Fibroblast of lung (primary cell): Measurements from ENCODE around the gene EEPD1. TPM values are rescaled to one million over a fixed set of nuclear protein-coding genes. Genes with fewer than 3 reads are reported as not detected.

ENCODE experiments used
- DNase-seq, 2 donors: peaks; one replicate each; pipeline versions ENCODE4 v3.0.0 to v3.0.0-alpha.2; 2010; ENCODE audit warnings: low read depth in 2 of 2
- H2AFZ ChIP-seq: 2 replicates; pipeline ENCODE4 v1.5.1; 2012; ENCODE audit warnings: low read length, control low read depth, inconsistent platforms
- H3K27ac ChIP-seq: 2 replicates; pipeline ENCODE4 v1.5.1; 2011; ENCODE audit warnings: low read length, control low read depth; ENCODE audit not compliant: insufficient read depth
- H3K27me3 ChIP-seq: 2 replicates; pipeline ENCODE4 v1.5.1; 2011; ENCODE audit warnings: mild to moderate bottlenecking, low read length; ENCODE audit not compliant: control insufficient read depth, insufficient read depth
- H3K36me3 ChIP-seq: 2 replicates; pipeline ENCODE4 v1.5.1; 2011; ENCODE audit warnings: low read length; ENCODE audit not compliant: control insufficient read depth, insufficient read depth
- H3K4me1 ChIP-seq: 2 replicates; pipeline ENCODE4 v1.5.1; 2011; ENCODE audit warnings: low read length; ENCODE audit not compliant: control insufficient read depth, insufficient read depth; ENCODE audit errors: extremely low read depth
- H3K4me2 ChIP-seq: 2 replicates; pipeline ENCODE4 v1.5.1; 2011; ENCODE audit warnings: low read length, control low read depth; ENCODE audit not compliant: insufficient read depth; ENCODE audit errors: extremely low read depth
- H3K4me3 ChIP-seq, 4 experiments: fragments of 200-600 bp in 1 of 4; sonication (generic) in 1 of 4; replicated peaks in 1 of 4; 2 replicates each; pipeline ENCODE4 v1.5.1; 2011 to 2016; ENCODE audit warnings: low read length in 4 of 4, low read depth in 3 of 4, mild to moderate bottlenecking in 3 of 4, control low read depth in 2 of 4, inconsistent platforms in 1 of 4, mixed read lengths in 1 of 4; ENCODE audit not compliant: insufficient read depth in 1 of 4; ENCODE audit errors: control extremely low read depth in 1 of 4
- H3K79me2 ChIP-seq: 2 replicates; pipeline ENCODE4 v1.5.1; 2012; ENCODE audit warnings: mild to moderate bottlenecking, low read length, inconsistent platforms; ENCODE audit not compliant: control insufficient read depth, insufficient read depth
- H3K9ac ChIP-seq: 2 replicates; pipeline ENCODE4 v1.5.1; 2011; ENCODE audit warnings: mild to moderate bottlenecking, low read length, control low read depth; ENCODE audit not compliant: insufficient read depth
- H3K9me3 ChIP-seq: 2 replicates; pipeline ENCODE4 v1.5.1; 2012; ENCODE audit warnings: low read depth, low read length; ENCODE audit not compliant: control insufficient read depth, insufficient read depth
- H4K20me1 ChIP-seq: 2 replicates; pipeline ENCODE4 v1.5.1; 2011; ENCODE audit warnings: low read length; ENCODE audit not compliant: control insufficient read depth, insufficient read depth; ENCODE audit errors: extremely low read depth
- EZH2 ChIP-seq: IDR thresholded peaks from 2 replicates; pipeline ENCODE4 v1.5.1; 2012; ENCODE audit warnings: low read length, control low read depth, mild to moderate bottlenecking; ENCODE audit errors: missing control alignments
- polyA plus RNA-seq, 2 donors: library from polyadenylated mRNA; depleted of rRNA in 1 of 2; stranded (reverse) in 1 of 2; unstranded in 1 of 2; fragments of >200 nt; gene quantifications; 2 replicates each; pipeline ENCODE4 v1.2.1, GENCODE V29; 2011 to 2012; ENCODE audit warnings: missing spikeins in 1 of 2
- total RNA-seq: library from RNA; depleted of rRNA; stranded (reverse); fragments of >200 nt; gene quantifications from 2 replicates; pipeline ENCODE4 v1.2.1, GENCODE V29; 2014
- TF ChIP-seq, protein P1 (sequence below), 2 donors: IDR thresholded peaks in 1 of 2; conservative IDR thresholded peaks in 1 of 2; 1 replicate in 1 of 2; 2 replicates in 1 of 2; pipeline ENCODE4 v1.5.1; 2011 to 2012; ENCODE audit warnings: low read length in 2 of 2, control low read depth in 1 of 2, inconsistent platforms in 1 of 2, low read depth in 1 of 2, mild to moderate bottlenecking in 1 of 2

EEPD1 gene
- total and polyA plus RNA-seq, 2 donors (not counting 1 experiment from before 2014, with no cell fraction given), result 8.4 to 15.9 TPM

DNA sequence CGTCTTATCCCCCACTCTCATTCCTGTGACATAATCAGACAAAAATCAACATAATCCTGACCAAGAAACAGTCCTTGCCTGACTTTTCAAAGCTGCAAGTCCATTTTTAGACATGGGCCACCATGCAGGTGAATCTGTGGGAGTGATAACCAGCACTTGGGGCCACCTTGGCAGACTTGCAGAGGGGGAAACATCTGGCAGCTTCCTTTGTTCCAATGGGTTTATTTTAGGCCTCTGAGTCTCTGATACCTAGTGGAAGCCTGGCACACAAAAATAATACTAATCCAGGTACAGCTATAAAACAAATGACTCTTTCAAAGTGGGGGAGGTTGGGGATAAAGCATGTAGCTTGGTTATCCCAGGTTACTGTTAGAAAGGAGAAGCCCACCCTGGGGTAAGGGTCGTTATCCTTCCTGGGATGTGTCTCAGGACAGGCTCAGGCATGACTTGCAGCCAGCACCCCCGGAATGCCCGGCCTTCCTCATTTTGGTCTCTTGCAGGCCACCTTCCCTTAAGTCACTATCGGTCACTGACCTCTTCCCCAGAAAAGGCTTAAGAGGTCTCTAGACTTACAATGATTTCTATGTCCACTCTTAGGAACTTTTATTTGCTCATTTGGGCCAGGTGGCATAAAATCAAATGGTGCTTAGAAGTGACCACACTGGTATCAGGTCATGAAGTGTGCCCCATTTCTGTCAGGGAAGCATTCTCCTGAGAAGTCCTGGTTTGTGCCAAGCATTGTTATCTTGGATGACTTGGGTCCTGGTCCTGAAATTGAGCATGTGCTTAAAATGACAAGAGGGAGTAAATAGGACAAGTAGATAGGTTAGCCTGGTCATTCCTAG, 37.6 kb downstream of the EEPD1 start:
- H3K9me3 ChIP-seq, result no peaks in the 10 kb centered on the region
- H3K4me3 ChIP-seq, result no peak overlapping the region
- no peak for DNase-seq
- no peak overlapping the region for H3K4me2 ChIP-seq
- TF ChIP-seq EZH2, result no peak
- TF ChIP-seq, protein P1, sequence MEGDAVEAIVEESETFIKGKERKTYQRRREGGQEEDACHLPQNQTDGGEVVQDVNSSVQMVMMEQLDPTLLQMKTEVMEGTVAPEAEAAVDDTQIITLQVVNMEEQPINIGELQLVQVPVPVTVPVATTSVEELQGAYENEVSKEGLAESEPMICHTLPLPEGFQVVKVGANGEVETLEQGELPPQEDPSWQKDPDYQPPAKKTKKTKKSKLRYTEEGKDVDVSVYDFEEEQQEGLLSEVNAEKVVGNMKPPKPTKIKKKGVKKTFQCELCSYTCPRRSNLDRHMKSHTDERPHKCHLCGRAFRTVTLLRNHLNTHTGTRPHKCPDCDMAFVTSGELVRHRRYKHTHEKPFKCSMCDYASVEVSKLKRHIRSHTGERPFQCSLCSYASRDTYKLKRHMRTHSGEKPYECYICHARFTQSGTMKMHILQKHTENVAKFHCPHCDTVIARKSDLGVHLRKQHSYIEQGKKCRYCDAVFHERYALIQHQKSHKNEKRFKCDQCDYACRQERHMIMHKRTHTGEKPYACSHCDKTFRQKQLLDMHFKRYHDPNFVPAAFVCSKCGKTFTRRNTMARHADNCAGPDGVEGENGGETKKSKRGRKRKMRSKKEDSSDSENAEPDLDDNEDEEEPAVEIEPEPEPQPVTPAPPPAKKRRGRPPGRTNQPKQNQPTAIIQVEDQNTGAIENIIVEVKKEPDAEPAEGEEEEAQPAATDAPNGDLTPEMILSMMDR (conservative IDR thresholded peaks at IDR 0.05 in 1 of 2, IDR thresholded peaks at IDR 0.05 in 1 of 2; ENCODE audit: low read depth in 1 of 2, low read length in 2 of 2), result no peak
- H3K4me1 ChIP-seq, result no peaks in the 10 kb centered on the region
- H3K27me3 ChIP-seq, result no peaks in the 10 kb centered on the region
- H3K27ac ChIP-seq, result no peak overlapping the region
- no peaks in the 10 kb centered on the region for H4K20me1 ChIP-seq
- no peak overlapping the region for H3K9ac ChIP-seq
- no peaks in the 10 kb centered on the region for H3K36me3 ChIP-seq
- H3K79me2 ChIP-seq, result no peaks in the 10 kb centered on the region
- H2AFZ ChIP-seq, result no peak overlapping the region

DNA sequence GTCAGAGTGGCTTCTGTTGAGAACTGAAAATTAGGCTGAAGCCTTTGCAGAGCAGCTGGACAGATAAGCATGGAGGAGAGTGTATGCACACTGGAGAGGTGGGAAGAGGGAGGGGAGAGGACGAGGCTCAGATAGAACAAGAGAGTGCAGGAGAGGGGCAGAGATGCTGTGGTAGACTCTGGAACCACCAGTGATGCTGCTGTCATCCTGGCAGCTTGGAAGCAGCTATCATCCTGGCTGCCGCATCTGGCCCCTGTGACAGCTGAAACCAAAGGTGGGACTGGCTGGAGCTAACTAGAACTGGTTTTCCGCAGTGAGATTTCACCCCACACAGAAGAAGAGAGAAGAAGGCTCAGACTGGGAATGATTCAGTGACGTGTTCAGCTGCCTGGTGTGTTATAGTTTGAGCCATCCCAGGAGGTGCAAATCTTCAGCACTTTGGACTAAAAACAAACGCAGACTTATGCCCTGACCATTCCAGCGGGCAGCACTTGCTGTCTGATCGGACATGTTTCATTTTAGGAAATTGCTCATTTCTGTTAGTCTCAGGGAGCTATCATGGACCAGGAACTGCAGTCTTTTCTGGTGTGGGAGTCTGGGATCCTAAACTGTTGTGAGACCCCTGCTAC, 38.4 kb downstream of the EEPD1 start:
- no peak overlapping the region for H3K9ac ChIP-seq
- no peaks in the 10 kb centered on the region for H3K4me1 ChIP-seq
- TF ChIP-seq EZH2, result no peak
- TF ChIP-seq, protein P1 (conservative IDR thresholded peaks at IDR 0.05 in 1 of 2, IDR thresholded peaks at IDR 0.05 in 1 of 2; ENCODE audit: low read depth in 1 of 2, low read length in 2 of 2), result no peak
- H3K27ac ChIP-seq, result no peak overlapping the region
- no peak overlapping the region for H2AFZ ChIP-seq
- H3K27me3 ChIP-seq, result no peaks in the 10 kb centered on the region
- DNase-seq, result peak; percentile 28 to 41
- H3K4me2 ChIP-seq, result no peak overlapping the region
- no peak overlapping the region for H3K4me3 ChIP-seq
- no peaks in the 10 kb centered on the region for H3K36me3 ChIP-seq
- H3K79me2 ChIP-seq, result no peaks in the 10 kb centered on the region
- H4K20me1 ChIP-seq, result no peaks in the 10 kb centered on the region
- no peaks in the 10 kb centered on the region for H3K9me3 ChIP-seq

DNA sequence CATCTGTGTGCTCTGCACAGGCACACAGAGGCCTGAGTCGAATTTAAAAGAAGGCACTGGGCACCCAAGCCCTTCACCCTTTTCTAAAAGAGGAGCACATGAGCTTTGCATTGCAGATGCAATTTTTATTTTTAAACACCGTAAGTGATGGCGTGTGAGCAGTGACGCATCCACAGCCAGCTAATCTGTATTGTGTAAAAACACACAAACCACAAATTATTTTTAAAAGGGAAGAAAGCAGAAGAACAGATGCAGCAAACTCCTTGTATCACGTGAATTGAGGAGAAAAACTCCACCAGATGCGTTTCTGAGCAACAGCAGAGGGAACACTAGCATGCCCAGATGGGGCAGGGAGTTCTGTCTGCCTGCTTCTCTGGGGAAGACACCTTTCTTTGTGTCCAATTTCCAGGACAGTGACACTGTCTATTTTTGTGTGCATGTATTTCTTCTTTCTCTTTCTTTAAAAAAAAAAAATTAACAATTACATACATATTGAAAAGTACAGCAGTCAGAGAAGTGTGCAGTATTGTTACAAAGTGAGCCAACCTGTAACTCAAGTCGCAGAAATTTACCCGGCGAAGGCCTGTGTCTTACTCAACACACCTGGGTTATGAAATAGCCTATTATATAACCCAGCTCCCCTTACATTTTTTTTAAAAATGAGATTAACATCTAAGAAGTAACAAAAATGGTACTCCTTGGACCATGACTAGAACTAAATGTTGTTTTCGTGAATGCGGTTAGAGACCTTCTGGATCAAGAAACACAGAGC, 39.2 kb downstream of the EEPD1 start:
- Histone ChIP-seq H3K9me3 (no peaks in the 10 kb centered on the region), H2AFZ (no peak overlapping the region), H3K79me2 (no peaks in the 10 kb centered on the region), H4K20me1 (no peaks in the 10 kb centered on the region), H3K36me3 (no peaks in the 10 kb centered on the region), H3K4me1 (no peaks in the 10 kb centered on the region), H3K9ac (no peak overlapping the region), H3K27me3 (no peaks in the 10 kb centered on the region), H3K27ac (no peak overlapping the region), H3K4me2 (no peak overlapping the region), H3K4me3 (no peak overlapping the region)
- TF ChIP-seq, protein P1 (conservative IDR thresholded peaks at IDR 0.05 in 1 of 2, IDR thresholded peaks at IDR 0.05 in 1 of 2; ENCODE audit: low read depth in 1 of 2, low read length in 2 of 2), result peak in 1 of 2 donors; percentile 12
- no peak for TF ChIP-seq EZH2
- DNase-seq, result peak; percentile 84 to 92
